B cell (primary cell): ENCODE measurements around the gene THBS4. TPM values are rescaled to one million over a fixed set of nuclear protein-coding genes. Genes with fewer than 3 reads are reported as not detected.
A peak's percentile ranks its signal among the peaks of the same experiment; 100 is the strongest.

Experiments
- ATAC-seq: fragments of 200-7000 bp; cut with Tn5 transposase; one replicate; pipeline ENCODE4 v1.10.0; 2021; ENCODE audit warnings: low read depth, mild to moderate bottlenecking, moderate number of reproducible peaks, moderate library complexity
- CTCF ChIA-PET: fragments of 350-600 bp; sonication (Branson Sonifier 250); formaldehyde crosslinking; loops from one replicate; lab custom pipeline; 2021; ENCODE audit warnings: antibody characterized with exemption, inconsistent platforms; lab: Charles Lee
- POLR2A ChIA-PET: fragments of 350-600 bp; sonication (Branson Sonifier 250); formaldehyde crosslinking; loops from one replicate; lab custom pipeline; 2021; ENCODE audit warnings: antibody characterized with exemption; lab: Charles Lee
- DNase-seq: peaks from one replicate; pipeline ENCODE4 v3.0.0; 2013
- H2AFZ ChIP-seq: 2 replicates; pipeline ENCODE4 v1.6.1; 2012; ENCODE audit warnings: mild to moderate bottlenecking, low read depth, low read length; ENCODE audit not compliant: insufficient read depth, poor library complexity, severe bottlenecking
- H3K27ac ChIP-seq, 2 donors: 1 replicate in 1 of 2; 2 replicates in 1 of 2; pipeline ENCODE4 v1.5.1; 2012 to 2013; ENCODE audit warnings: low read length in 2 of 2, mild to moderate bottlenecking in 2 of 2, moderate library complexity in 1 of 2
- H3K27me3 ChIP-seq, 4 experiments: fragments of 200-600 bp in 1 of 4; sonication (generic) in 1 of 4; replicated peaks in 1 of 4; 1 replicate in 2 of 4; 2 replicates in 2 of 4; pipeline versions ENCODE4 v1.6.1 to v1.7.0; 2013 to 2016; ENCODE audit warnings: low read length in 3 of 4, mild to moderate bottlenecking in 2 of 4, mixed read lengths in 1 of 4, moderate library complexity in 1 of 4; ENCODE audit not compliant: insufficient read depth in 4 of 4, control insufficient read depth in 3 of 4; ENCODE audit errors: control extremely low read depth in 1 of 4
- H3K36me3 ChIP-seq, 2 experiments: replicated peaks in 1 of 2; 1 replicate in 1 of 2; 2 replicates in 1 of 2; pipeline versions ENCODE4 v1.6.1 to v1.7.1; 2013; ENCODE audit warnings: low read length in 1 of 2; ENCODE audit not compliant: insufficient read depth in 2 of 2, control insufficient read depth in 1 of 2; ENCODE audit errors: control extremely low read depth in 1 of 2, extremely low read depth in 1 of 2
- H3K4me1 ChIP-seq, 2 donors: fragments of 200-600 bp in 1 of 2; sonication (generic) in 1 of 2; 1 replicate in 1 of 2; 2 replicates in 1 of 2; pipeline versions ENCODE4 v1.5.1 to v1.6.1; 2013 to 2017; ENCODE audit warnings: low read length in 2 of 2; ENCODE audit not compliant: control insufficient read depth in 2 of 2, insufficient read depth in 2 of 2
- H3K4me2 ChIP-seq: replicated peaks from 2 replicates; pipeline ENCODE3; 2012; ENCODE audit warnings: mild to moderate bottlenecking, low read depth, low read length; ENCODE audit not compliant: poor library complexity, severe bottlenecking
- H3K4me3 ChIP-seq, 5 experiments: fragments of 200-600 bp in 1 of 5; sonication (generic) in 1 of 5; 1 replicate in 3 of 5; 2 replicates in 2 of 5; pipeline versions ENCODE4 v1.5.1 to v1.7.0; 2011 to 2016; ENCODE audit warnings: low read length in 4 of 5, mild to moderate bottlenecking in 4 of 5, low read depth in 2 of 5, control low read depth in 1 of 5, moderate library complexity in 1 of 5; ENCODE audit not compliant: insufficient read depth in 1 of 5; ENCODE audit errors: control extremely low read depth in 1 of 5, extremely low read depth in 1 of 5
- H3K79me2 ChIP-seq: fragments of 200-600 bp; sonication (generic); one replicate; pipeline ENCODE4 v1.6.0; 2016; ENCODE audit warnings: low read length; ENCODE audit not compliant: control insufficient read depth, insufficient read depth
- H3K9ac ChIP-seq: fragments of 200-600 bp; sonication (generic); 2 replicates; pipeline ENCODE4 v1.6.1; 2017; ENCODE audit warnings: mild to moderate bottlenecking, low read length, moderate library complexity
- H3K9me3 ChIP-seq, 3 donors: one replicate each; pipeline versions ENCODE4 v1.6.1 to v1.7.1; 2013; ENCODE audit warnings: low read length in 2 of 3; ENCODE audit not compliant: control insufficient read depth in 2 of 3, insufficient read depth in 1 of 3; ENCODE audit errors: control extremely low read depth in 1 of 3
- H4K20me1 ChIP-seq: 2 replicates; pipeline ENCODE4 v1.6.0; 2012; ENCODE audit warnings: mild to moderate bottlenecking, low read length; ENCODE audit not compliant: insufficient read depth, control insufficient read depth, poor library complexity, severe bottlenecking
- H3K27ac Mint-ChIP-seq: one replicate; pipeline ENCODE4 v1.8.0; 2021; ENCODE audit warnings: mixed read lengths
- H3K27me3 Mint-ChIP-seq: one replicate; pipeline ENCODE4 v1.8.0; 2021; ENCODE audit warnings: mixed read lengths
- H3K4me1 Mint-ChIP-seq: one replicate; pipeline ENCODE4 v1.8.0; 2021; ENCODE audit warnings: mixed read lengths
- H3K4me3 Mint-ChIP-seq: one replicate; pipeline ENCODE4 v1.8.0; 2021; ENCODE audit warnings: mixed read lengths
- H3K9me3 Mint-ChIP-seq: one replicate; pipeline ENCODE4 v1.8.0; 2022; ENCODE audit warnings: mixed read lengths; ENCODE audit not compliant: insufficient read depth
- CTCF ChIP-seq: fragments of 200-600 bp; IDR thresholded peaks from one replicate; pipeline ENCODE4 v1.8.0; 2022; ENCODE audit warnings: antibody characterized with exemption, mild to moderate bottlenecking
- EZH2 ChIP-seq: IDR thresholded peaks from 2 replicates; pipeline ENCODE4 v1.6.1; 2012; ENCODE audit warnings: borderline replicate concordance, low read depth, mild to moderate bottlenecking, moderate library complexity, low read length; ENCODE audit not compliant: insufficient read depth, poor library complexity, severe bottlenecking
- WGBS: methylation state at CpG from one replicate; pipeline ENCODE4 v1.1.5; 2013; ENCODE audit warnings: missing lambda C conversion rate; ENCODE audit not compliant: insufficient coverage; 5-methylcytosine and 5-hydroxymethylcytosine counted together
- intact Hi-C: fragments of 100-400 bp; cut with micrococcal nuclease; formaldehyde crosslinking; loops from one replicate; pipeline ENCODE4 v1.10.0; 2022
- polyA plus RNA-seq: library from polyadenylated mRNA; depleted of rRNA; stranded (reverse); fragments of >200 nt; gene quantifications from 2 replicates; pipeline ENCODE4 v1.2.3, GENCODE V29; 2012
- total RNA-seq, 2 donors: library from RNA; stranded (reverse); fragments of 120-200 nt in 1 of 2; gene quantifications; 1 replicate in 1 of 2; 2 replicates in 1 of 2; pipeline versions ENCODE4 v1.2.3 to v1.2.4, GENCODE V29; 2013 to 2022

The THBS4 gene
- total and polyA plus RNA-seq, 2 donors (not counting 1 experiment from before 2014, with no cell fraction given), result 0.49 to 0.57 TPM

GRCh38 chr5:79990205-79990597, 44.9 kb upstream of the THBS4 start:
- POLR2A ChIA-PET, result no interaction called here
- peak overlapping the region; percentile 97 for H2AFZ ChIP-seq
- H3K4me1 ChIP-seq, result peaks cover 16% of the 10 kb centered on the region in 2 donors
- H3K9ac ChIP-seq, result peak overlapping the region; percentile 78
- WGBS, result no CpG with 5 or more reads among the region's 6 CpGs
- Mint-ChIP-seq H3K4me1 (peaks cover 17% of the 10 kb centered on the region), H3K27me3 (peaks cover 5% of the 10 kb centered on the region), H3K9me3 (no peaks in the 10 kb centered on the region), H3K4me3 (peak overlapping the region; percentile 81), H3K27ac (peak overlapping the region; percentile 91)
- peaks cover 5 to 16% of the 10 kb centered on the region in 2 experiments for H3K36me3 ChIP-seq
- TF ChIP-seq CTCF (no peak), EZH2 (no peak)
- no peaks in the 10 kb centered on the region for H4K20me1 ChIP-seq
- no peaks in the 10 kb centered on the region for H3K27me3 ChIP-seq
- peak overlapping the region; percentile 86 for H3K4me2 ChIP-seq
- DNase-seq (no peak), ATAC-seq (no peak)
- intact Hi-C loops, result loop anchor here (2.0 to 5.0 kb wide), 4 partner anchors 377 to 1003 kb away; partner anchors contain the start of genes ARSB, HOMER1 and TENT2
- H3K79me2 ChIP-seq, result peaks cover 5% of the 10 kb centered on the region
- peak overlapping the region in 4 of 5 experiments; percentile 77 to 90 (median 81) for H3K4me3 ChIP-seq
- CTCF ChIA-PET, result interaction anchor here (1.2 to 1.6 kb wide), 2 partner anchors 8 to 94 kb away, joined by 3 to 6 read pairs; no protein-coding TSS in a partner anchor
- peak overlapping the region; percentile 65 to 70 for H3K27ac ChIP-seq
- H3K9me3 ChIP-seq, result peaks cover 0 to 6% (median 0%) of the 10 kb centered on the region in 3 donors
